SK-N-SH treated with all-trans-retinoic acid at 6 μM for 48 hours (cell line): ENCODE data around the gene CHD1L.

Experiments used
- ARNTL ChIP-seq: fragments of 450-650 bp; formaldehyde crosslinking; IDR thresholded peaks from 2 replicates; pipeline ENCODE4 v1.5.0; 2020; ENCODE audit warnings: low read depth, mild to moderate bottlenecking, moderate library complexity, borderline replicate concordance
- PPARA ChIP-seq: fragments of 250-450 bp; sonication (Bioruptor Pico); IDR thresholded peaks from 2 replicates; pipeline ENCODE4 v1.5.0; 2020; ENCODE audit warnings: mild to moderate bottlenecking, borderline replicate concordance
- RARB ChIP-seq: fragments of 250-450 bp; sonication (Bioruptor Pico); IDR thresholded peaks from 2 replicates; pipeline ENCODE4 v1.8.0; 2021; ENCODE audit warnings: mild to moderate bottlenecking, moderate library complexity
- ZNF565 ChIP-seq: fragments of 450-650 bp; formaldehyde crosslinking; conservative IDR thresholded peaks from 2 replicates; pipeline ENCODE4 v1.5.0; 2020; ENCODE audit warnings: low read depth, mild to moderate bottlenecking, moderate library complexity
- TF ChIP-seq, protein P1 (sequence below): fragments of 250-450 bp; sonication (Bioruptor Pico); IDR thresholded peaks from 2 replicates; pipeline ENCODE4 v1.5.0; 2020; ENCODE audit warnings: mild to moderate bottlenecking, moderate library complexity

- TF ChIP-seq, protein P1, sequence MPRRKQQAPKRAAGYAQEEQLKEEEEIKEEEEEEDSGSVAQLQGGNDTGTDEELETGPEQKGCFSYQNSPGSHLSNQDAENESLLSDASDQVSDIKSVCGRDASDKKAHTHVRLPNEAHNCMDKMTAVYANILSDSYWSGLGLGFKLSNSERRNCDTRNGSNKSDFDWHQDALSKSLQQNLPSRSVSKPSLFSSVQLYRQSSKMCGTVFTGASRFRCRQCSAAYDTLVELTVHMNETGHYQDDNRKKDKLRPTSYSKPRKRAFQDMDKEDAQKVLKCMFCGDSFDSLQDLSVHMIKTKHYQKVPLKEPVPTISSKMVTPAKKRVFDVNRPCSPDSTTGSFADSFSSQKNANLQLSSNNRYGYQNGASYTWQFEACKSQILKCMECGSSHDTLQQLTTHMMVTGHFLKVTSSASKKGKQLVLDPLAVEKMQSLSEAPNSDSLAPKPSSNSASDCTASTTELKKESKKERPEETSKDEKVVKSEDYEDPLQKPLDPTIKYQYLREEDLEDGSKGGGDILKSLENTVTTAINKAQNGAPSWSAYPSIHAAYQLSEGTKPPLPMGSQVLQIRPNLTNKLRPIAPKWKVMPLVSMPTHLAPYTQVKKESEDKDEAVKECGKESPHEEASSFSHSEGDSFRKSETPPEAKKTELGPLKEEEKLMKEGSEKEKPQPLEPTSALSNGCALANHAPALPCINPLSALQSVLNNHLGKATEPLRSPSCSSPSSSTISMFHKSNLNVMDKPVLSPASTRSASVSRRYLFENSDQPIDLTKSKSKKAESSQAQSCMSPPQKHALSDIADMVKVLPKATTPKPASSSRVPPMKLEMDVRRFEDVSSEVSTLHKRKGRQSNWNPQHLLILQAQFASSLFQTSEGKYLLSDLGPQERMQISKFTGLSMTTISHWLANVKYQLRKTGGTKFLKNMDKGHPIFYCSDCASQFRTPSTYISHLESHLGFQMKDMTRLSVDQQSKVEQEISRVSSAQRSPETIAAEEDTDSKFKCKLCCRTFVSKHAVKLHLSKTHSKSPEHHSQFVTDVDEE (CRISPR knock-in tag) = no peak
- no peak for TF ChIP-seq ZNF565
- no peak for TF ChIP-seq ARNTL
- no peak for TF ChIP-seq RARB
- TF ChIP-seq PPARA (CRISPR knock-in tag) = no peak
Observed at GRCh38 chr1:147217141-147217540, 25.3 kb upstream of the CHD1L start.
